Measurements from ENCODE around the gene AFMID. TPM values are rescaled to one million over a fixed set of nuclear protein-coding genes. Genes with fewer than 3 reads are reported as not detected.
A peak's percentile ranks its signal among the peaks of the same experiment; 100 is the strongest.
"Not testable (repeated sequence)": the region's sequence is repeated elsewhere in the genome, so short reads cannot be mapped to it uniquely, and the experiment has no call there.

Gene AFMID
- total and polyA plus RNA-seq, 4 donors: 18.1 to 45.4 (median 29.3) TPM

DNA sequence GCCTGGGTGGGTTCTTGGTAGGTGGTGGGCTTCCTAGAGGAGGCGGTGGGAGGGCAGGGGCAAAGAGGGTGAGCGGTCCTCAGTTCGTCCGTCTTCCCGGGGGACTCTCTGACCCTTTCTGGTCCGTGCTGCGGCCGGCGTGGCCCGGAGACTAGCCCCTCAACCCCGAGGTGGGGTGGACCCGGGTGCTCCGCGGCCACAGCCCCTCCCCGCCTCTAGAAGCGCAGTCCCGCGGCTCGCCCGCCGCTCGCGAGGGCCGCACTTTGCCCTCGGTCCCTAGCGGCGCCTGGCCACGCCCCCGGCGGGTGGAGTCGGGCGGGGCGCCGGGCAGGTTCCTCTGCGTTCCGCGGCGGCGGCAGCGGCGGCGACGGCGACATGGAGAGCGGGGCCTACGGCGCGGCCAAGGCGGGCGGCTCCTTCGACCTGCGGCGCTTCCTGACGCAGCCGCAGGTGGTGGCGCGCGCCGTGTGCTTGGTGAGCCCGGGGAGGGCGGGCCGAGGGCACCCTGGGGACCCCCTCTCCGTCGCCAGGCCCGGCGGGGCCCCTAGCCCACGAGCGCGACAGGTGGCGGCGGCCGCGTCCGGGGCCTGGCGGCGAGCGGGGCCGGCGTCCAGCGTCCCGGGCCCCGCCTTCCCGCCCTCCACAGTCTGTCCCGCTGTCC lies 18.8 kb upstream of the AFMID start, which contains the start of gene SYNGR2:
TSS of gene SYNGR2 (plus strand) at position 340 of the 661 bp plus-strand sequence. CDS start at position 376, 36 bp downstream.
- H3K4me1 ChIP-seq (ENCODE audit: control insufficient read depth in 1 of 2, insufficient read depth in 2 of 2, low read length in 2 of 2): no peaks in the 10 kb centered on the region
- H3K27ac ChIP-seq (ENCODE audit: low read depth in 1 of 2, low read length in 2 of 2): peak within 1 kb of the TSS; percentile 70 to 84
- DNase-seq (peak; percentile 91 to 94), ATAC-seq (ENCODE audit: low FRiP score) (peak; percentile 81)
- H3K4me3 ChIP-seq (ENCODE audit: low read length in 2 of 2): peak within 1 kb of the TSS; percentile 76 to 84
- 0 to 1% methylated on average over 67 to 84 of the region's 84 CpGs for WGBS, 2 donors
- no peaks in the 10 kb centered on the region for H3K36me3 ChIP-seq (ENCODE audit: control insufficient read depth in 1 of 2, insufficient read depth in 2 of 2, low read length in 1 of 2)
- no peaks in the 10 kb centered on the region for H3K27me3 ChIP-seq (ENCODE audit: control insufficient read depth in 1 of 2, insufficient read depth in 2 of 2, low read length in 1 of 2)
- no peaks in the 10 kb centered on the region for H3K9me3 ChIP-seq (ENCODE audit: control insufficient read depth, low read length)
- intact Hi-C loops (cut with DNase I): no loop called here

DNA sequence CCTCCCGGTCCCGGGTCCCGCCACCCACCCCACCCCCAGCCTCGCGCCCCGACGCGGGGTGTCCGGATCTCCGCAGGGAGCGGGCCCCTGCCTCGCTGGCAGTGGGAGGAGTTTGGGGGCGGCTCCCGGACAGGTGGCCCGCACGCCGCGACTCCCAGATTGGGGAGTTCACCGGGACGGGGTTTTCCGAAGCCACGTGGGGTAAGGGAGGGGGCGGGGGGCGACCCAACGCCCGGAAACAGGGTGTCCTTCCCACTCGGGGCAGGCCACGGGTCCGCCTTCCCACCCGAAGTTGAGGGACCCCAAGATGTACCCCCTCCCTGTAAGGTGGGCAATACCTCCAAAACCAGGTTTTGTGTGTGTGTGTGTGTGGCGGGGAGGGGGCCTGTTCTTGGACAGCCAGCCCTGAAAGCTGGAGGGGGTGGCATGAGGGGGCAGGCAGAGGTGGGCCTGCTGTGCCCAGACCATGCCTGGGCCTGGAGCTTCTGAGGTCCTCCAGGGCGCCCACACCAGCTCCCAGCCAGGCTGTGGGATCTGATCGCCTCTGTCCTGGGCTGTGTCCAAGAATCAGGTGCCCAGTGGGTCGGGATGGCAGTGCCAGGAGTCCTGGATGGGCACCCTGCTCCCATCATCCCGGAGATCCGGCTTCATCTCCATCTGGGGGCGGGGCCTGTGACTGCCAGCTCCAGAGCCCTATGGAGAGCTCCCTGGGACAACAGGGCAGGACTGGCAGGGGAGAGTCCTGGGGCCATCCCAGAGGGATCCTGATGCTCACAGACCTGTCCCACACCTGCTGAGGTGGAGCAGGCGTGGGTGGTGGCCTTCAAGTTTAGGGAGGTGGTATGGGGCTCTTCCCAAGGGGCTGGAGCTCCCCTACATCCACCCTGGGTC lies 18.0 kb upstream of the AFMID start:
- intact Hi-C loops (cut with DNase I): no loop called here

GRCh38 chr17:78170692-78171590 lies 16.2 kb upstream of the AFMID start:
- Histone ChIP-seq H3K27ac (ENCODE audit: low read depth in 1 of 2, low read length in 2 of 2) (no peak overlapping the region), H3K4me1 (ENCODE audit: control insufficient read depth in 1 of 2, insufficient read depth in 2 of 2, low read length in 2 of 2) (no peaks in the 10 kb centered on the region), H3K27me3 (ENCODE audit: control insufficient read depth in 1 of 2, insufficient read depth in 2 of 2, low read length in 1 of 2) (no peaks in the 10 kb centered on the region), H3K9me3 (ENCODE audit: control insufficient read depth, low read length) (no peaks in the 10 kb centered on the region), H3K4me3 (ENCODE audit: low read length in 2 of 2) (no peak overlapping the region), H3K36me3 (ENCODE audit: control insufficient read depth in 1 of 2, insufficient read depth in 2 of 2, low read length in 1 of 2) (no peaks in the 10 kb centered on the region)
- ATAC-seq (ENCODE audit: low FRiP score) (no peak), DNase-seq (no peak)
- WGBS, 2 donors: 88 to 89% methylated on average over 31 of the region's 31 CpGs
- intact Hi-C loops (cut with DNase I): loop anchor here in 1 of 2 donors (5.0 kb wide), 1 partner anchor 59 kb away; no protein-coding TSS in a partner anchor

More for the DNA sequence above, 18.0 kb upstream of the AFMID start:
- Histone ChIP-seq H3K9me3 (ENCODE audit: control insufficient read depth, low read length) (no peaks in the 10 kb centered on the region), H3K4me1 (ENCODE audit: control insufficient read depth in 1 of 2, insufficient read depth in 2 of 2, low read length in 2 of 2) (no peaks in the 10 kb centered on the region), H3K4me3 (ENCODE audit: low read length in 2 of 2) (peak overlapping the region; percentile 76 to 84), H3K27ac (ENCODE audit: low read depth in 1 of 2, low read length in 2 of 2) (peak overlapping the region; percentile 58 to 84), H3K27me3 (ENCODE audit: control insufficient read depth in 1 of 2, insufficient read depth in 2 of 2, low read length in 1 of 2) (no peaks in the 10 kb centered on the region), H3K36me3 (ENCODE audit: control insufficient read depth in 1 of 2, insufficient read depth in 2 of 2, low read length in 1 of 2) (no peaks in the 10 kb centered on the region)
- WGBS, 2 donors: 4 to 11% methylated on average over 17 to 38 of the region's 38 CpGs
- no peak for ATAC-seq (ENCODE audit: low FRiP score)
- DNase-seq: peak; percentile 79 to 86

DNA sequence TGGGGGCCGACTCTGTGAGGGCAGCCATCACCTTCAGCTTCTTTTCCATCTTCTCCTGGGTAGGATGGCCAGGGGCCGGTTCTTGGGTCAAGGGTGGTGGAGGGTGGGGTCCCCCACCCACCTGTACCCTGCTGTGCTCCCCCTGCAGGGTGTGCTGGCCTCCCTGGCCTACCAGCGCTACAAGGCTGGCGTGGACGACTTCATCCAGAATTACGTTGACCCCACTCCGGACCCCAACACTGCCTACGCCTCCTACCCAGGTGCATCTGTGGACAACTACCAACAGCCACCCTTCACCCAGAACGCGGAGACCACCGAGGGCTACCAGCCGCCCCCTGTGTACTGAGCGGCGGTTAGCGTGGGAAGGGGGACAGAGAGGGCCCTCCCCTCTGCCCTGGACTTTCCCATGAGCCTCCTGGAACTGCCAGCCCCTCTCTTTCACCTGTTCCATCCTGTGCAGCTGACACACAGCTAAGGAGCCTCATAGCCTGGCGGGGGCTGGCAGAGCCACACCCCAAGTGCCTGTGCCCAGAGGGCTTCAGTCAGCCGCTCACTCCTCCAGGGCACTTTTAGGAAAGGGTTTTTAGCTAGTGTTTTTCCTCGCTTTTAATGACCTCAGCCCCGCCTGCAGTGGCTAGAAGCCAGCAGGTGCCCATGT lies 15.4 kb upstream of the AFMID start:
- H3K27ac ChIP-seq (ENCODE audit: low read depth in 1 of 2, low read length in 2 of 2); ATAC-seq (ENCODE audit: low FRiP score); H3K9me3 ChIP-seq (ENCODE audit: control insufficient read depth, low read length); H3K4me3 ChIP-seq (ENCODE audit: low read length in 2 of 2); H3K4me1 ChIP-seq (ENCODE audit: control insufficient read depth in 1 of 2, insufficient read depth in 2 of 2, low read length in 2 of 2); DNase-seq; H3K36me3 ChIP-seq (ENCODE audit: control insufficient read depth in 1 of 2, insufficient read depth in 2 of 2, low read length in 1 of 2); H3K27me3 ChIP-seq (ENCODE audit: control insufficient read depth in 1 of 2, insufficient read depth in 2 of 2, low read length in 1 of 2): not testable (repeated sequence)
- WGBS, 2 donors: 81 to 89% methylated on average over 16 to 19 of the region's 19 CpGs
- intact Hi-C loops (cut with DNase I): loop anchor here in 1 of 2 donors (5.0 kb wide), 1 partner anchor 59 kb away; no protein-coding TSS in a partner anchor

DNA sequence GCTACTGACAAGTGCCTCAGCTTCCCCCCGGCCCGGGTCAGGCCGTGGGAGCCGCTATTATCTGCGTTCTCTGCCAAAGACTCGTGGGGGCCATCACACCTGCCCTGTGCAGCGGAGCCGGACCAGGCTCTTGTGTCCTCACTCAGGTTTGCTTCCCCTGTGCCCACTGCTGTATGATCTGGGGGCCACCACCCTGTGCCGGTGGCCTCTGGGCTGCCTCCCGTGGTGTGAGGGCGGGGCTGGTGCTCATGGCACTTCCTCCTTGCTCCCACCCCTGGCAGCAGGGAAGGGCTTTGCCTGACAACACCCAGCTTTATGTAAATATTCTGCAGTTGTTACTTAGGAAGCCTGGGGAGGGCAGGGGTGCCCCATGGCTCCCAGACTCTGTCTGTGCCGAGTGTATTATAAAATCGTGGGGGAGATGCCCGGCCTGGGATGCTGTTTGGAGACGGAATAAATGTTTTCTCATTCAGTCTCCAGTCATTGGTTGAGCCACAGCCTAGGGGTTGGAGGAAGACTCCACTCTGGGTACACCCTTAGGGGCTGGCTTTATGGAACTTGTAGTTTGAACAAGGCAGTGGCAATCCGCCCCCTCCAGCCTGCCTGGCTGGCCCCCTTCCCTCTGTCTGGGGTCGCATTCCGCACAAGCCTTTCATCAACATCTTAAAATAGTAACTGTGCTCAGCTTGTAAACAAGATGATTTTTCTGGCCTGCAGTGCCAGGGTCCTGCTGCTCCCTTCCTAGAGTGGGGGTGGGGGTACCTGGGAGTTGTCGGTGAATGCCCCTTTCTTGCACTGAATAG lies 14.7 kb upstream of the AFMID start:
- Histone ChIP-seq H3K36me3 (ENCODE audit: control insufficient read depth in 1 of 2, insufficient read depth in 2 of 2, low read length in 1 of 2) (no peaks in the 10 kb centered on the region), H3K4me3 (ENCODE audit: low read length in 2 of 2) (no peak overlapping the region), H3K4me1 (ENCODE audit: control insufficient read depth in 1 of 2, insufficient read depth in 2 of 2, low read length in 2 of 2) (no peaks in the 10 kb centered on the region), H3K27me3 (ENCODE audit: control insufficient read depth in 1 of 2, insufficient read depth in 2 of 2, low read length in 1 of 2) (no peaks in the 10 kb centered on the region), H3K27ac (ENCODE audit: low read depth in 1 of 2, low read length in 2 of 2) (peak overlapping the region in 1 of 2 donors; percentile 43), H3K9me3 (ENCODE audit: control insufficient read depth, low read length) (no peaks in the 10 kb centered on the region)
- intact Hi-C loops (cut with DNase I): loop anchor here in 1 of 2 donors (5.0 kb wide), 1 partner anchor 60 kb away; no protein-coding TSS in a partner anchor
- ATAC-seq (ENCODE audit: low FRiP score) (no peak), DNase-seq (peak in 1 of 2 donors; percentile 83)
- WGBS, 2 donors: 38 to 45% methylated on average over 18 to 19 of the region's 19 CpGs

DNA sequence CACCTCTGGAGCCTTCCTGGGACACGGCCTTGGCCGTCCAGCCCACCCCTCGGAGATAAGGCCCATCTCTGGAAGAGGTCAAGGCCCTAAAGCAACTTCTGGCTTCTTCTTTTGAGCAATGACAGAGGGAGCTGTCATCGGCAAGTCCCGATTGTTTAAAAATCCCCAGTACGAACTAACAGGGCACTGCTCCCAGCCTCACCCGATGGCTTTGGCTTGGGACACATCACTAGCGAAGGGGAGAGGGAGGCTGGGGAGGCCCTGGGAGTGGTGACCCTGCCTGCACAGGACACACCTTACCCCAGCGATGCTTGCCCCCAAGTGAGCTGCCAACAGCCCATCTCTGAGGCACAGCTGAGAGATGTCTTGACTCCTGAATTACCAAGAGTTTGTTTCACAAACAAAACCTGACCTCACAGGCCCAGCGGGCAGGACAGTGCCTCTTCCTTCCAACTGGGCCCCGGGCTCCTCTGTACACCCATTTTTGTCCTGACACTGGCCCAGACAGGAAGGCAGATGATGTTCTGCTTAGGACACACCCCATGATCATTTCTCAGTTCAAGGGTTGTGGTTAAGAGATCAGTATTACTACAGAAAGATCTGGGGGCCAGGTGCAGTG lies 14.0 kb upstream of the AFMID start:
- intact Hi-C loops (cut with DNase I): loop anchor here in 1 of 2 donors (5.0 kb wide), 1 partner anchor 61 kb away; no protein-coding TSS in a partner anchor
- H3K4me1 ChIP-seq (ENCODE audit: control insufficient read depth in 1 of 2, insufficient read depth in 2 of 2, low read length in 2 of 2): no peaks in the 10 kb centered on the region
- ATAC-seq (ENCODE audit: low FRiP score) (no peak), DNase-seq (no peak)
- H3K27ac ChIP-seq (ENCODE audit: low read depth in 1 of 2, low read length in 2 of 2): peak overlapping the region in 1 of 2 donors; percentile 43
- 44 to 62% methylated on average over 11 of the region's 11 CpGs for WGBS, 2 donors
- H3K4me3 ChIP-seq (ENCODE audit: low read length in 2 of 2): no peak overlapping the region
- H3K27me3 ChIP-seq (ENCODE audit: control insufficient read depth in 1 of 2, insufficient read depth in 2 of 2, low read length in 1 of 2): no peaks in the 10 kb centered on the region
- no peaks in the 10 kb centered on the region for H3K36me3 ChIP-seq (ENCODE audit: control insufficient read depth in 1 of 2, insufficient read depth in 2 of 2, low read length in 1 of 2)
- no peaks in the 10 kb centered on the region for H3K9me3 ChIP-seq (ENCODE audit: control insufficient read depth, low read length)

- WGBS, 2 donors: 2 to 4% methylated on average over 15 of the region's 15 CpGs
- intact Hi-C loops (cut with DNase I): loop anchor here in 1 of 2 donors (1.0 to 5.0 kb wide), 2 partner anchors 62 to 77 kb away; no protein-coding TSS in a partner anchor
Measured at GRCh38 chr17:78174346-78174869, 12.8 kb upstream of the AFMID start.

More at GRCh38 chr17:78174346-78174869, 12.8 kb upstream of the AFMID start:
- H3K4me3 ChIP-seq (ENCODE audit: low read length in 2 of 2): no peak overlapping the region
- no peaks in the 10 kb centered on the region for H3K9me3 ChIP-seq (ENCODE audit: control insufficient read depth, low read length)
- no peaks in the 10 kb centered on the region for H3K36me3 ChIP-seq (ENCODE audit: control insufficient read depth in 1 of 2, insufficient read depth in 2 of 2, low read length in 1 of 2)
- DNase-seq: peak; percentile 93 to 94
- peaks cover 0 to 2% of the 10 kb centered on the region in 2 donors for H3K4me1 ChIP-seq (ENCODE audit: control insufficient read depth in 1 of 2, insufficient read depth in 2 of 2, low read length in 2 of 2)
- no peaks in the 10 kb centered on the region for H3K27me3 ChIP-seq (ENCODE audit: control insufficient read depth in 1 of 2, insufficient read depth in 2 of 2, low read length in 1 of 2)
- peak overlapping the region; percentile 16 to 65 for H3K27ac ChIP-seq (ENCODE audit: low read depth in 1 of 2, low read length in 2 of 2)
- peak; percentile 84 for ATAC-seq (ENCODE audit: low FRiP score)
